A549 (cell line): ENCODE results near the gene EFCAB8. TPM values are rescaled to one million over a fixed set of nuclear protein-coding genes. Genes with fewer than 3 reads are reported as not detected.
A peak's percentile ranks its signal among the peaks of the same experiment; 100 is the strongest.

ENCODE experiments used
- ATAC-seq, 2 experiments: fragments of 200-7000 bp in 1 of 2; fragments of >200 bp in 1 of 2; cut with Nextera tagmentation in 1 of 2; cut with Tn5 transposase in 1 of 2; 3 replicates each; pipeline versions ENCODE4 v1.8.0 to v1.9.1; 2018 to 2020; ENCODE audit warnings: mild to moderate bottlenecking in 1 of 2, moderate library complexity in 1 of 2
- CTCF ChIA-PET: fragments of 300-600 bp; sonication (Branson Sonifier 250); formaldehyde crosslinking; extraction: SDS; loops from one replicate; lab custom pipeline; 2021; ENCODE audit warnings: antibody characterized with exemption, inconsistent platforms; lab: Yijun Ruan, JAX
- POLR2A ChIA-PET: fragments of 350-600 bp; formaldehyde crosslinking; extraction: SDS; loops from one replicate; lab custom pipeline; 2021; ENCODE audit warnings: antibody characterized with exemption, inconsistent platforms; lab: Yijun Ruan, JAX
- DNase-seq, 2 experiments: peaks; one replicate each; pipeline versions ENCODE4 v3.0.0 to v3.0.0-alpha.2; 2011 to 2016; ENCODE audit warnings: low read depth in 1 of 2, low spot score in 1 of 2
- FAIRE-seq: peaks from 2 replicates; lab custom pipeline; 2011; peaks lifted over from hg19 to GRCh38; lab: Jason Lieb, UNC
- H3K27ac ChIP-seq, 2 experiments: fragments of >200 bp; sonication (Bioruptor Twin); formaldehyde crosslinking; 3 replicates each; pipeline ENCODE4 v1.5.1; 2016 to 2017
- H3K4me1 ChIP-seq: fragments of >200 bp; sonication (Bioruptor Twin); formaldehyde crosslinking; 3 replicates; pipeline ENCODE4 v1.6.1; 2016
- H3K4me2 ChIP-seq: fragments of >200 bp; sonication (Bioruptor Twin); formaldehyde crosslinking; 3 replicates; pipeline ENCODE4 v1.6.1; 2016
- H3K4me3 ChIP-seq: fragments of >200 bp; sonication (Bioruptor Twin); formaldehyde crosslinking; 3 replicates; pipeline ENCODE4 v1.5.1; 2016
- H3K9me3 ChIP-seq: fragments of >200 bp; sonication (Bioruptor Twin); formaldehyde crosslinking; 3 replicates; pipeline ENCODE4 v1.6.1; 2016
- ATOH8 ChIP-seq: fragments of 250-450 bp; sonication (Bioruptor Pico); IDR thresholded peaks from 2 replicates; pipeline ENCODE4 v1.5.0; 2020; ENCODE audit warnings: low read depth, mild to moderate bottlenecking, moderate library complexity
- BHLHE40 ChIP-seq: IDR thresholded peaks from 2 replicates; pipeline ENCODE4 v1.6.1; 2012; ENCODE audit warnings: low read depth, low read length, inconsistent platforms
- CHD4 ChIP-seq: fragments of 200-600 bp; sonication (generic); IDR thresholded peaks from 2 replicates; pipeline ENCODE4 v1.6.1; 2016; ENCODE audit warnings: antibody characterized with exemption, mild to moderate bottlenecking, borderline replicate concordance
- E2F6 ChIP-seq: IDR thresholded peaks from 2 replicates; pipeline ENCODE4 v1.6.1; 2012; ENCODE audit warnings: low read depth, borderline replicate concordance
- ESRRA ChIP-seq: fragments of 150-350 bp; IDR thresholded peaks from 2 replicates; pipeline ENCODE4 v1.6.1; 2014; ENCODE audit warnings: mild to moderate bottlenecking, low read length, borderline replicate concordance
- FOSB ChIP-seq: fragments of 250-450 bp; sonication (Bioruptor Pico); IDR thresholded peaks from 2 replicates; pipeline ENCODE4 v1.5.0; 2020; ENCODE audit warnings: mild to moderate bottlenecking, moderate library complexity
- FOXS1 ChIP-seq: fragments of 250-450 bp; sonication (Bioruptor Pico); IDR thresholded peaks from 2 replicates; pipeline ENCODE4 v1.5.0; 2020; ENCODE audit warnings: mild to moderate bottlenecking, moderate library complexity
- HEYL ChIP-seq: fragments of 250-450 bp; sonication (Bioruptor Pico); IDR thresholded peaks from 2 replicates; pipeline ENCODE4 v1.8.0; 2021; ENCODE audit warnings: mild to moderate bottlenecking, moderate library complexity
- HOXB13 ChIP-seq: fragments of 250-450 bp; sonication (Bioruptor Pico); IDR thresholded peaks from 2 replicates; pipeline ENCODE4 v1.5.0; 2020; ENCODE audit warnings: low read depth, mild to moderate bottlenecking, moderate library complexity
- HOXB5 ChIP-seq: fragments of 250-450 bp; sonication (Bioruptor Pico); IDR thresholded peaks from 2 replicates; pipeline ENCODE4 v1.5.0; 2020; ENCODE audit warnings: mild to moderate bottlenecking, moderate library complexity
- MAZ ChIP-seq: fragments of 150-350 bp; IDR thresholded peaks from 2 replicates; pipeline ENCODE4 v1.6.1; 2014; ENCODE audit warnings: antibody characterized with exemption, low read depth, low read length, borderline replicate concordance
- NFE2L2 ChIP-seq: fragments of 150-350 bp; conservative IDR thresholded peaks from 2 replicates; pipeline ENCODE4 v1.6.1; 2014; ENCODE audit warnings: low read length
- PHF8 ChIP-seq: fragments of 200-600 bp; sonication (generic); IDR thresholded peaks from 2 replicates; pipeline ENCODE4 v1.6.1; 2016; ENCODE audit warnings: low read depth, mild to moderate bottlenecking, antibody characterized with exemption, moderate library complexity, borderline replicate concordance
- RARB ChIP-seq: fragments of 250-450 bp; sonication (Bioruptor Pico); IDR thresholded peaks from 2 replicates; pipeline ENCODE4 v1.8.0; 2021; ENCODE audit warnings: mild to moderate bottlenecking, moderate library complexity
- WGBS: methylation state at CpG from one replicate; pipeline ENCODE4 v1.1.6; 2017; ENCODE audit errors: missing lambda C conversion rate; 5-methylcytosine and 5-hydroxymethylcytosine counted together
- polyA plus RNA-seq, 4 experiments: library from polyadenylated mRNA; depleted of rRNA in 3 of 4; stranded (reverse); fragments of >200 nt; fragmentation: RNase III in 1 of 4; extraction: RNeasy Plus Mini Kit Qiagen cat#74134 plus additional on column Dnase treatment in 1 of 4; gene quantifications; 2 replicates in 3 of 4; 3 replicates in 1 of 4; pipeline ENCODE4 v1.2.3, GENCODE V29; 2011 to 2017
- TF ChIP-seq, protein P1 (sequence below): IDR thresholded peaks from 2 replicates; pipeline ENCODE4 v1.6.1; 2012
- TF ChIP-seq, protein P2 (sequence below): fragments of 450-650 bp; IDR thresholded peaks from 2 replicates; pipeline ENCODE4 v1.6.1; 2014; ENCODE audit warnings: antibody characterized with exemption
- TF ChIP-seq, protein P3 (sequence below): IDR thresholded peaks from 2 replicates; pipeline ENCODE4 v1.6.1; 2012

The EFCAB8 gene
- polyA plus RNA-seq, 2 of the 4 experiments (the other 2 are of a cell fraction) = not detected

DNA sequence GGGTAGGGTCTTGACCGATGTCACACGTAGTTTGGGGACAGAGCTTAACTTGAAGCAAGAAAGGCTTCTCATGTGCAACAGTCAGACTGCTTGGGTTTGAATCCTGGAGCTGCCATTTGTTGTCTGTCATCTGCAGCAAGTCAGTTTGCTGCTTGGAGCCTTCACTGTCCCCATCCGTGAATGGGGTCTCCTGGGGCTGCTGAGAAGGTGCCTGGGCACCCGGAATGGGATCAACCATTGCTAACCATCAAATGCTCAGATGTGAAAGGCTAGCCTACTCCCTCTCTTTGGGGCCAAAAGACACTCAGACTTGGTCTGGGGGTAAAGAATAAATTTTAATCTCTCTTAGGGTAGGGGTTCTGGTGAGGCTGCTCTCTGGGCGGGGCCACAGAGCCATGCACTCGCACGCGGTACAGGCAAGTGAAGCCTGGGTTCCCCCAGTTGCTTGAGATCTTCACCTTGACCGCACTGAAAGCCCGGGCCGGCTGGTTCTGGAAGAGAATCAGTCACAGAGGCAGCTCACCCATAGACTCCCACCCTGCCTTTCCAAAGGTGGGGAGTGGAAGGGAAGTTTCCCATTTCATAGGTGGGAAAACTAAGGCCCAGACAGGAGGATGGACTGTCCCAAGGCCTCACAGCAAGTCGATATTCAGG lies 124.9 kb downstream of the EFCAB8 start (continued):
- TF ChIP-seq HOXB5 (no peak), RARB (no peak), BHLHE40 (no peak)
- TF ChIP-seq, protein P1, sequence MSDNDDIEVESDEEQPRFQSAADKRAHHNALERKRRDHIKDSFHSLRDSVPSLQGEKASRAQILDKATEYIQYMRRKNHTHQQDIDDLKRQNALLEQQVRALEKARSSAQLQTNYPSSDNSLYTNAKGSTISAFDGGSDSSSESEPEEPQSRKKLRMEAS = no peak
- TF ChIP-seq, protein P2, sequence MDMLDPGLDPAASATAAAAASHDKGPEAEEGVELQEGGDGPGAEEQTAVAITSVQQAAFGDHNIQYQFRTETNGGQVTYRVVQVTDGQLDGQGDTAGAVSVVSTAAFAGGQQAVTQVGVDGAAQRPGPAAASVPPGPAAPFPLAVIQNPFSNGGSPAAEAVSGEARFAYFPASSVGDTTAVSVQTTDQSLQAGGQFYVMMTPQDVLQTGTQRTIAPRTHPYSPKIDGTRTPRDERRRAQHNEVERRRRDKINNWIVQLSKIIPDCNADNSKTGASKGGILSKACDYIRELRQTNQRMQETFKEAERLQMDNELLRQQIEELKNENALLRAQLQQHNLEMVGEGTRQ = no peak

DNA sequence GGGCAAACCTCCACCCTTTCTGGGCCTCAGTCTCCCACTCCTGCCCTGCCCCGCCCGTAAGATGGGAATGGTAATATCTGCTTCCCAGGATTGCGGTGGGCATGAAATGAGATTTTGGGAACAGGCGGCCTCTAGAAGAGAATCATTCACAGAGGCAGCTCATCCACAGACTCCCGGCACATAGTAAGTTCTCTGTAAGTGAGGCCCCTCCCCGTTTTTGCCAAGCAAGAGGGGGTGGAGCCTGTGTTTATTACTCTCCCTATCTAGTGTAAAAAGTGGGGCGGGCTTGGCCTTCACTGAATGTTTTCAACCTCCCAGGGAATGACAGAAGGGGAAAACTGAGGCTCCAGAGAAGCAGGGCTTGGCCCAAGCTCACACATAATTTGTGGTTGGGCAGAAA lies 125.5 kb downstream of the EFCAB8 start:
- DNase-seq = no peak
- TF ChIP-seq CHD4 = no peak
- TF ChIP-seq, protein P3, sequence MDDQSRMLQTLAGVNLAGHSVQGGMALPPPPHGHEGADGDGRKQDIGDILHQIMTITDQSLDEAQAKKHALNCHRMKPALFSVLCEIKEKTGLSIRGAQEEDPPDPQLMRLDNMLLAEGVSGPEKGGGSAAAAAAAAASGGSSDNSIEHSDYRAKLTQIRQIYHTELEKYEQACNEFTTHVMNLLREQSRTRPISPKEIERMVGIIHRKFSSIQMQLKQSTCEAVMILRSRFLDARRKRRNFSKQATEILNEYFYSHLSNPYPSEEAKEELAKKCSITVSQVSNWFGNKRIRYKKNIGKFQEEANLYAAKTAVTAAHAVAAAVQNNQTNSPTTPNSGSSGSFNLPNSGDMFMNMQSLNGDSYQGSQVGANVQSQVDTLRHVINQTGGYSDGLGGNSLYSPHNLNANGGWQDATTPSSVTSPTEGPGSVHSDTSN = no peak
- TF ChIP-seq FOSB = no peak
- no peak for TF ChIP-seq E2F6
- no peak for TF ChIP-seq ESRRA
- TF ChIP-seq MAZ = no peak
- TF ChIP-seq NFE2L2 = no peak
- no peak for TF ChIP-seq HEYL (CRISPR knock-in tag)
- TF ChIP-seq FOXS1 (CRISPR knock-in tag) = no peak
- no peak for TF ChIP-seq HOXB13 (CRISPR knock-in tag)
- no peak for TF ChIP-seq ATOH8
- no peak for TF ChIP-seq HOXB5
- H3K4me1 ChIP-seq = no peaks in the 10 kb centered on the region
- no peak overlapping the region for H3K4me3 ChIP-seq
- ChIA-PET POLR2A (no interaction called here), CTCF (interaction anchor here (1.2 to 2.1 kb wide), 3 partner anchors 11 to 38 kb away, joined by 3 to 5 read pairs (median 3); no protein-coding TSS in a partner anchor)
- peak in 1 of 2 experiments; percentile 52; a peak in 1 of 6 replicates for ATAC-seq
- H3K4me2 ChIP-seq = no peak overlapping the region
- FAIRE-seq = no peak
- WGBS = 67% methylated on average over 7 of the region's 7 CpGs
- H3K9me3 ChIP-seq = no peaks in the 10 kb centered on the region
- no peak overlapping the region for H3K27ac ChIP-seq

- FAIRE-seq = no peak
- WGBS = 25% methylated on average over 5 of the region's 9 CpGs
- ATAC-seq = no peak
Measured at GRCh38 chr20:32984631-32985354, 126.1 kb downstream of the EFCAB8 start.

More at GRCh38 chr20:32984631-32985354, 126.1 kb downstream of the EFCAB8 start:
- H3K4me1 ChIP-seq = no peaks in the 10 kb centered on the region
- no peak overlapping the region for H3K4me3 ChIP-seq
- TF ChIP-seq PHF8 = no peak
- TF ChIP-seq, all 56 proteins: peak for 0
- H3K4me2 ChIP-seq = no peak overlapping the region
- ChIA-PET CTCF (interaction anchor here (1.0 to 2.1 kb wide), 5 partner anchors 11 to 65 kb away, joined by 3 to 5 read pairs (median 3); no protein-coding TSS in a partner anchor), POLR2A (no interaction called here)
- no peaks in the 10 kb centered on the region for H3K9me3 ChIP-seq
- no peak overlapping the region for H3K27ac ChIP-seq
- DNase-seq = no peak
